SK-N-MC (cell line): ENCODE measurements around the gene CDYL.

Experiments
- EZH2 ChIP-seq: fragments of 200-600 bp; sonication (generic); IDR thresholded peaks from one replicate; pipeline ENCODE4 v1.6.1; 2017; ENCODE audit warnings: antibody characterized with exemption
- POLR2AphosphoS5 ChIP-seq: IDR thresholded peaks from 2 replicates; pipeline ENCODE4 v1.6.1; 2012; ENCODE audit warnings: mild to moderate bottlenecking, low read depth, low read length, borderline replicate concordance

DNA sequence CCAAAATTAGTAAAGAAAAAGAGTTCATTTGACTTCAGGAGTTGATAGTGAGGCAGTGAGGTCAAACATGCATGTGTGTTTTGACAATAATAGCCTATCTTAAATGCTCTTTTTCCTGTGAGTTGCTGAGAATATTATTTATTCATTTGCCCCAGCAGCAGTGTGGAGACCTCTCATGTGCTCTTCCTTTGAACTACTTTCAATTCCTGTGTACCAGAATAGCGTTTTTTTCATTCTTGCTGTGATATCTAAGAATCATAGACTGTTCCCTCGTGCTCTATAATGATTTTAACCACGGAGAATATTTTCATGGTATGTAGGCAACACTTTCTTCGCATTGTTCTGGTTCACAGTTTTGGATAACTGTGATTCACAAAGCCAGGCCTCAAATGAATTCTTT, 5.2 kb downstream of the CDYL start:
- TF ChIP-seq EZH2, result no peak
- no peak for TF ChIP-seq POLR2AphosphoS5
